ENCODE measurements around the gene ZSWIM7.
"Not testable (repeated sequence)": the region's sequence is repeated elsewhere in the genome, so short reads cannot be mapped to it uniquely, and the experiment has no call there.

Gene ZSWIM7

DNA sequence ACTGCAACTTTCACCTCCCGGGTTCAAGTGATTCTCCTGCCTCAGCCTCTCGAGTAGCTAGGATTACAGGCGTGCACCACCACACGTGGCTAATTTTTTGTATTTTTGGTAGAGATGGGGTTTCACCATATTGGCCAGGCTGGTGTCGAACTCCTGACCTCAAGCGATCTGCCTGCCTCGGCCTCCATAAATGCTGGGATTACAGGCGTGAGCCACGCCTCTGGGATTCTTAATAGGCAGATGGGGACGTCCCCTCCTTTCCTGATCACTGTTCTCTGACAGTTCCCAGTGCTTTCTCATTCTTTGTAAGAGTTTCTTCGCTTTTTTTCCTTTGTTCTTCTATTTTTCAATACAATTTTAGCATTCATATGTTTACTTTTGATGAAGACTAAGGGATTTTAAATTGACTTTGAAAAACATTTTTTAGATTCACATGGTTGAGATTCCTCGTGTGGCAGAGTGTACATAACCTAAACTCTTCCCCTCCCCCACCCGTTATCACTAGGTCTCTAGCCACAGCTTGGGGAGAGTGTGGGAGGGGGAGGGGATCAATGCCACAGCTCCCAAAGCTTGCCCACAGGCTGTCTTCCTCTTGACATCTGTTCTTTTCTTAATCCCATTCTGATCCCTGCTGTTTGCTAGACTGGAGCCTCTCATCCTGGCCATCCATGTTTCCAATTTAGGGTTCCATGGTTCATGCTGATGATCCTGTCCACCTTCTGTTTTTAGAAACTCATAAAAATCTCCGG lies 43.5 kb downstream of the ZSWIM7 start:
- DNase-seq: no peak

DNA sequence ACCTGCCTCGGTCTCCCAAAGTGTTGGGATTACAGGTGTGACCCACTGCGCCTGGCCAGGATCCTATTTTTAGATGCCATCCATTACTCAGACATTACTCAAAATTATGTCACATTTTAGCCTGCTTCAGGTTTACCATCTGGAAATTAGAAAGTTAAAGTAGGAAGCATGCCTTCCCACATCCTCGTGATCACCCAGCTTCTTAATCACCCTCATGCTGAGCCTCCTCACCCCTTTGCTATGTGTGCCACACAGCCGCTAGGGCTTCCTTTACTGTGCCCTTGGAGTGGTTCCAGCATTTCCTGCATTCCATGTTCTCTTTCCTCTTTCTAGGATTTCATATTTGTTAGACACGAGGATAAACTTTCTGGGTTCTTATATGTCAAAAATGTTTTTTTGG lies 45.3 kb downstream of the ZSWIM7 start:
- DNase-seq: no peak

DNA sequence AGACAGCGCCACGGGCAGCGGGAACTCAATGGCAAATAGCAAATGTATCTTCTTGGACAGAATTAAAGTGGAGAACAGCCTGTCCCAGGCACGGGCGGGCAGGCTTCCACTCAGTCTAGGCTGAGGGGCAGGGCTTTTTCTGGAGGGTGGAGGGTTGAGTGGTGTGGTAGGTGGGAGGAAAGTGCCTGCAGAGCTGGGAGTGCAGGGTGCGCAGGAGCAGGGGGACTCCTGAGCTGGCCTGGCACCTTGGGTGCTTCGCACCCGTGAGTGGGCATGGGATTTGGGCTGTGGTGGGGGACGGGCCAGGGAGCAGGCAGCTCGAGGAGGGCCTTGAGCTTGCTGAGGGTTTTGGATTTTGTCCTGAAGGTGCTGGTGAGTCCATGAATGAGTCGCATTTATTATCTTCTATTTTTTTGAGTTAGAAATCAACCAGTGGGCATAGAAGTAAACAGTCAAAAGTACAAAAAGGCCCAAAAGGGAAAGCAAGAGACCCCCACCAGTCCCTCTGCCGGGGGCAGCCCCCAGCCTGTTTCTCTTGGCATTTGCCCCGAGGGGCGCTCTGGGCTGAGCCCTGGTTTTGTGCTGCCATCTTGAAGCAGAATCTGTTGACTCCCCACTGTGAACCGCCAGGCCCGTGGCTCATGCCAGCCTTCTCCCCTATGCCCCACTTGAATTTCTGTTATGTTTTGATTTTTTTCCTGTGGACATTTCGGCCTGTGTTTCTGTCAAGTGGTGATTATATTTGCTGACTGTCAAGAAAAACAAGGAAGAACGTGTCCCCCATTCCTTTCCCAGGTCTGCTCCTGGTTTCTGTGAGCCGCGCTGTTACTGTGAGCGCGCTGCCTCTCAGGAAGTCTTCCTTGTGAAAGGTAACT lies 46.4 kb downstream of the ZSWIM7 start:
- DNase-seq: no peak

DNA sequence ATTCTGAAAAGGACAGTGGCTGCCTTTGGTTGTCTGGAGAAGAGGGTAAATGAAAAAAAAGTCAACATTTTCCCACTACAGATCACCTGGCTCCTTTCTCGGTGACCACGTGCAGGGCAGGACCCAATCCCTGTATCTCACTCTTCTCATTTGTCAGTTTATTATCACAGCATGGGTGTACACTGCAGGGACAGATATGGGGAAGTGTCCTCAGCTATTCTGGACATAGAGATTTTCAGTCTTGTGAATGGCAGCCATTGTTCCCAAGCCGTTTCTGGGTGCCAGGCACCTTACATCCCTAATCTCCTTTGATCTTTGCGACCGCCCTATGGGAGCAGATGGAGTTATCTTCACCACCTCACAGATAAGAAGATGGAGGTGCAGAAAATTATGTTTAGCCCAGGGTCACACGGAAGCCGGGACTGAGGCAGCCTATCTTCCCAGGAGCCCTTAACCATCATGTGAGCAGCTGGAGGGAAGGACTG lies 47.4 kb downstream of the ZSWIM7 start:
- no peak for DNase-seq

GRCh38 chr17:15951368-15952047 lies 48.0 kb downstream of the ZSWIM7 start:
- DNase-seq: no peak

DNA sequence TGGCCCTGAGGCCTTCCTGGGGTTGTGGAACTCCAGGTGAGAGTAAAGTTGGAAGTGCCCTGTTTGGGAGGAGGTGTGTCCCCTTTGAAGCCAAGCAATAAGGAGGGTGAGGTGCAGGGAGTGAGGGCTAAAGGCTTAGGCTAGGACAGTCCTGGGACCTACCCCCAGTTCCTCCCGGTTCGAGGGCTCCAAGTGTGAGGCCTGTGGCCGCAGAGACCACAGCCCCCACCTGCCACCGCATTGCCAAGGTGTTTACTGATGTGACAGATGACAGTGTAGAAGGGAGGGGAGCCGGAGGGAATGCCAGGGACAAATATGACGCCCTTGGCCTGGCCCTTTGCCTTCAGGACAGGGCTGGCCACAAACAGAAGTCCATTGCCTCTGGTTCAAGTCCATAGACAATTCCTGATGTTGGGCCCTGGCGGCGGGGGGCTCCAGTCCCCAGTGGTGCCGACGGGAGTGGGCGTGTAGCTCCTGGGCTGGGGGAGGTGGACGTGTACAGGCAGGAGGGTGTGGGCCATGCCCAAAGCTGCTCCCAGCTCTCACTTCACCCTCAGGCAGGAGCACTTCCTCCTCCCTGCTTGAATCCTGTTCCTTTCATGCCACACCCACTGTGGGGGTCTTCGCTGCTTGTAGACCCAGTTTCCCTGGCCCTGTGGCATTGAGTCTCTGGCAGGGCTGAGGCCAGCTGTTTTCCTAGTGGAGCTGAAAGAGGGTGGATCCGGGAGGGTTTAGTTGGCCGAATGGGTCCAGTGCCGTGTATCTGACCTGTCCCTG lies 51.3 kb downstream of the ZSWIM7 start:
- no peak for DNase-seq

GRCh38 chr17:15947271-15947670 lies 52.2 kb downstream of the ZSWIM7 start:
- DNase-seq: no peak

GRCh38 chr17:15946611-15947120 lies 52.8 kb downstream of the ZSWIM7 start:
- DNase-seq: no peak

- no peak for DNase-seq
Observed at GRCh38 chr17:15945527-15946191, 53.8 kb downstream of the ZSWIM7 start.

- peak in 1 of 4 experiments; percentile 20 for DNase-seq
Observed at GRCh38 chr17:15944759-15945526, 54.6 kb downstream of the ZSWIM7 start, which contains the start of gene ADORA2B. ADORA2B (plus strand) TSS chr17:15945130; CDS start chr17:15945249, 119 bp downstream.

GRCh38 chr17:15943971-15944758 lies 55.3 kb downstream of the ZSWIM7 start:
- DNase-seq: no peak

- no peak for DNase-seq
Observed at GRCh38 chr17:15942207-15942833, 57.2 kb downstream of the ZSWIM7 start.

DNA sequence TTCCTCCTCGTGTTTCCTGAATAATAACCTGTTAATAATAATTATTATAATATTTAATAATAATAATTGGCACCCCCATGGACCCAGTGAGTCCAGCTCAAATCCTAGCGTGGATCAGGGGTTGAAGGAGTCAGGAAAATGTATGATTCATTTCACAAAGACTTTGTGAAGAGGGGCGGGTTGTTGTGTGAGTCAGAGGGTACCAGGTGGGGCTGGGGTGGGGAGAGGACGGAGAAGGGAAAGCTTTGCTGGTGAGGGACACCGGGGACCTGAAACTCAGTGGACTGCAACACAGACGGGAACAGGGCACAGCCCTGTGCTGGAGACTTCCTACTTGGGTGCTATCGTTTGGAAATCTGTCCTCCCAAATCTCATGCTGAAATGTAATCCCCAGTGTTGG lies 57.7 kb downstream of the ZSWIM7 start:
- no peak for DNase-seq

- not testable (repeated sequence) for DNase-seq
Observed at GRCh38 chr17:15936481-15936880, 63.0 kb downstream of the ZSWIM7 start.

DNA sequence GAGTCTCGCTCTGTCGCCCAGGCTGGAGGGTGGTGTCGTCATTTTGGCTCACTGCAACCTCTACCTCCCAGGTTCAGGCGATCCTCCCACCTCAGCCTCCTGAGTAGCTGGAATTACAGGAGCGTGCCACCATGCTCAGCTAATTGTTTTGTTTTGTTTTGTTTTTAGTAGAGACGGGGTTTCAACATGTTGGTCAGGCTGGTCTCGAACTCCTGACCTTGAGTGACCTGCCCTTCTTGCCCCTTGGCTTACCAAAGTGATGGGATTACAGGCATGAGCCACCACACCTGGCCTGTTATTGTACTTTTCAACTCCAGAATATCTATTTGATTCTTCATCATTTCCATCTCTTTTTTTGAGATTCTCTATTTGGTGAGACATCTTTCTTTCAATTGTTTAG lies 63.6 kb downstream of the ZSWIM7 start:
- no peak for DNase-seq

DNA sequence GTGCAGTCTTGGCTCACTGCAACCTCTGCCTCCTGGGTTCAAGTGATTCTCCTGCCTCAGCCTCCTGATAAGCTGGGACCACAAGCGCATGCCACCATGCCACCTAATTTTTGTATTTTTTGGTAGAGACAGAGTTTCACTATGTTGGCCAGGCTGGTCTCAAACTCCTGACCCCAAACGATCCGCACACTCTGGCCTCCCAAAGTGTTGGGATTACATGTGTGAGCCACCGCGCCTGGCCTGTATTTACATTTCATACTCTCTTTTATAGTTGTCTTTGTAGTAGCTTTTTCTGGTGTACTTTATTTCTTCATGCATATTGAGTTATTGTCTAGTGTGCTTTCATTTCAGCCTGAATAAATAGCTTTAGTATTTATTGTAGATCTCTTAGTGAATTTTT lies 64.6 kb downstream of the ZSWIM7 start:
- DNase-seq: no peak

DNA sequence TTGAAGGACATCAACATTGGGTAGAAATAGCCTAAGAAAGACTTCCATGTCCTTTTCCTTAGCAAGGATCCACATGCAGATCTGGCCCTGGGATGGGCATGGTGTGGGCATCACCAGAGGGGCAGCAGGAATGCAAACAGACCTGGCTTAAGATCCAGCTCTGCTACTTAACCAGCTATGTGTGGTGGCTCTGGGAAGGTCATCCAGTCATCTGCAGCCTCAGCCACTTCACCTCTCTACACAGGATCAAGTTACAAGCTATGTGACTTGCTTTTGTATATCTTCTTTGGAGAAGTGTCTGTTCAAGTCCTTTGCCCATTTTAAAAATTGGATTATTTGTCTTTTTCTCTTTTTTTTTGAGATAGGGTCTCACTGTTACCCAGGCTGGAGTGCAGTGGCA lies 68.1 kb downstream of the ZSWIM7 start:
- DNase-seq: no peak

DNA sequence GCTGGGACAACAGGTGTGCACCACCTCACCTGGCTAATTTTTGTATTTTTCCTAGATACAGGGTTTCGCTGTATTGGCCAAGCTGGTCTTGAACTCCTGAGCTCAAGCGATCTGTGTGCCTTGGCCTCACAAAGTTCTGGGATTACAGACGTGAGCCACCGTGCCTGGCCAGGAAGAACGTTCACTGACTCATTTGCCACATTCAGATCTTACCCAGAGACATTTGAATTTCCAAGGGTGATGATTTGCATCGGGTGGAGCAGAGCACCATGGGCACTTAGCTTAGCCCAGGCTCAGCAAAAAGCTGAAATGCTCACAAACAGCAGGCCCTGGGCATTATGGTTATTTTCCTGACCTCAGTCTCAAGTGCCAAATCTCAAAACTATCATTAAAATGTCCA lies 69.1 kb downstream of the ZSWIM7 start:
- no peak for DNase-seq

GRCh38 chr17:15929941-15930340 lies 69.6 kb downstream of the ZSWIM7 start:
- DNase-seq: no peak
